ENCODE measurements around the gene ANAPC16.
"Not testable (repeated sequence)": the region's sequence is repeated elsewhere in the genome, so short reads cannot be mapped to it uniquely, and the experiment has no call there.

Gene ANAPC16

GRCh38 chr10:72245949-72246525 lies 30.2 kb downstream of the ANAPC16 start:
- DNase-seq: no peak

GRCh38 chr10:72248468-72249151 lies 32.8 kb downstream of the ANAPC16 start:
- peak; percentile 92 for DNase-seq

- DNase-seq: not testable (repeated sequence)
Observed at GRCh38 chr10:72249176-72249862, 33.5 kb downstream of the ANAPC16 start.

- DNase-seq: peak; percentile 91
Observed at GRCh38 chr10:72250666-72251065, 34.9 kb downstream of the ANAPC16 start.

GRCh38 chr10:72251635-72252034 lies 35.8 kb downstream of the ANAPC16 start:
- no peak for DNase-seq

GRCh38 chr10:72252972-72253371 lies 37.2 kb downstream of the ANAPC16 start:
- DNase-seq: no peak

GRCh38 chr10:72253578-72253977 lies 37.8 kb downstream of the ANAPC16 start:
- DNase-seq: peak; percentile 68

- peak; percentile 89 for DNase-seq
Observed at GRCh38 chr10:72254813-72255568, 39.2 kb downstream of the ANAPC16 start.

- no peak for DNase-seq
Observed at GRCh38 chr10:72255977-72256729, 40.3 kb downstream of the ANAPC16 start.

GRCh38 chr10:72257051-72257892 lies 41.5 kb downstream of the ANAPC16 start:
- no peak for DNase-seq

- DNase-seq: no peak
Observed at GRCh38 chr10:72258617-72259016, 42.8 kb downstream of the ANAPC16 start.

GRCh38 chr10:72259491-72260238 lies 43.9 kb downstream of the ANAPC16 start:
- DNase-seq: peak; percentile 82

GRCh38 chr10:72260239-72260975 lies 44.6 kb downstream of the ANAPC16 start:
- no peak for DNase-seq

- DNase-seq: peak; percentile 92
Observed at GRCh38 chr10:72260976-72261783, 45.4 kb downstream of the ANAPC16 start.

- no peak for DNase-seq
Observed at GRCh38 chr10:72261784-72262404, 46.1 kb downstream of the ANAPC16 start.

GRCh38 chr10:72263613-72264241 lies 47.9 kb downstream of the ANAPC16 start:
- no peak for DNase-seq

- no peak for DNase-seq
Observed at GRCh38 chr10:72264536-72264935, 48.7 kb downstream of the ANAPC16 start.

- no peak for DNase-seq
Observed at GRCh38 chr10:72265508-72265907, 49.7 kb downstream of the ANAPC16 start.

Measured in femur (tissue), 1 donor.